H1 (cell line): Measurements from ENCODE around the gene WDR31. TPM values are rescaled to one million over a fixed set of nuclear protein-coding genes. Genes with fewer than 3 reads are reported as not detected.

Experiments used
- CTCF ChIA-PET: fragments of 300-600 bp; sonication (Branson Sonifier 250); formaldehyde crosslinking; loops from one replicate; lab custom pipeline; 2021; ENCODE audit not compliant: partially characterized antibody; lab: Charles Lee
- POLR2A ChIA-PET: fragments of 300-600 bp; sonication (Branson Sonifier 250); formaldehyde crosslinking; loops from one replicate; lab custom pipeline; 2021; ENCODE audit warnings: inconsistent platforms; ENCODE audit not compliant: partially characterized antibody; lab: Charles Lee
- DNase-seq, 2 experiments: peaks; one replicate each; pipeline versions ENCODE4 v3.0.0 to v3.0.0-alpha.2; 2010 to 2022; ENCODE audit warnings: low spot score in 2 of 2, low read depth in 1 of 2, mixed read lengths in 1 of 2
- FAIRE-seq: peaks from 2 replicates; lab custom pipeline; 2011; peaks lifted over from hg19 to GRCh38; lab: Jason Lieb, UNC
- H2AFZ ChIP-seq: 2 replicates; pipeline ENCODE4 v1.8.1; 2012; ENCODE audit warnings: low read length, inconsistent platforms
- H2AK5ac ChIP-seq: 2 replicates; pipeline ENCODE4 v1.6.1; 2013; ENCODE audit warnings: low read depth, low read length
- H2BK120ac ChIP-seq: replicated peaks from 2 replicates; pipeline ENCODE3; 2013; ENCODE audit warnings: low read depth, low read length, inconsistent platforms
- H2BK12ac ChIP-seq: 2 replicates; pipeline ENCODE4 v1.6.1; 2013; ENCODE audit warnings: low read depth, low read length
- H2BK15ac ChIP-seq: 2 replicates; pipeline ENCODE4 v1.6.1; 2013; ENCODE audit warnings: low read length
- H2BK20ac ChIP-seq: 2 replicates; pipeline ENCODE4 v1.6.1; 2013; ENCODE audit warnings: low read length
- H2BK5ac ChIP-seq: 2 replicates; pipeline ENCODE4 v1.6.1; 2013; ENCODE audit warnings: low read depth, low read length
- H3K14ac ChIP-seq: 2 replicates; pipeline ENCODE4 v1.6.1; 2013; ENCODE audit warnings: inconsistent platforms; ENCODE audit not compliant: insufficient read length
- H3K18ac ChIP-seq: 2 replicates; pipeline ENCODE4 v1.6.1; 2013; ENCODE audit warnings: low read length; ENCODE audit errors: extremely low read depth
- H3K23ac ChIP-seq: 2 replicates; pipeline ENCODE4 v1.6.1; 2013; ENCODE audit warnings: inconsistent platforms; ENCODE audit not compliant: insufficient read length
- H3K23me2 ChIP-seq: 2 replicates; pipeline ENCODE4 v1.6.1; 2013; ENCODE audit warnings: low read depth, low read length
- H3K27ac ChIP-seq: 2 replicates; pipeline ENCODE4 v1.6.1; 2011; ENCODE audit warnings: low read depth, low read length, inconsistent platforms
- H3K27me3 ChIP-seq, 4 experiments: replicated peaks in 1 of 4; 1 replicate in 1 of 4; 2 replicates in 3 of 4; pipeline versions ENCODE4 v1.6.1 to v1.8.1; 2011 to 2013; ENCODE audit warnings: low read length in 3 of 4, mild to moderate bottlenecking in 3 of 4, inconsistent platforms in 2 of 4, mixed read lengths in 2 of 4, moderate library complexity in 1 of 4; ENCODE audit not compliant: control insufficient read depth in 3 of 4, insufficient read depth in 3 of 4; ENCODE audit errors: extremely low read depth in 1 of 4
- H3K36me3 ChIP-seq, 4 experiments: 2 replicates each; pipeline versions ENCODE4 v1.6.1 to v1.8.1; 2011 to 2013; ENCODE audit warnings: mild to moderate bottlenecking in 4 of 4, low read length in 3 of 4, moderate library complexity in 2 of 4, control low read depth in 1 of 4, inconsistent platforms in 1 of 4; ENCODE audit not compliant: insufficient read depth in 4 of 4, control insufficient read depth in 2 of 4
- H3K4ac ChIP-seq: replicated peaks from 2 replicates; pipeline ENCODE3; 2013; ENCODE audit warnings: low read length, low read depth, mixed read lengths, inconsistent platforms; ENCODE audit not compliant: insufficient read length
- H3K4me1 ChIP-seq, 4 experiments: replicated peaks in 1 of 4; 1 replicate in 1 of 4; 2 replicates in 3 of 4; pipeline versions ENCODE4 v1.6.1 to v1.8.1; 2011 to 2013; ENCODE audit warnings: low read length in 3 of 4, inconsistent platforms in 2 of 4, mixed read lengths in 1 of 4; ENCODE audit not compliant: insufficient read depth in 4 of 4, control insufficient read depth in 3 of 4
- H3K4me2 ChIP-seq, 2 experiments: 2 replicates each; pipeline versions ENCODE4 v1.6.1 to v1.8.1; 2011 to 2013; ENCODE audit warnings: low read depth in 2 of 2, low read length in 2 of 2, control low read depth in 1 of 2, inconsistent platforms in 1 of 2, mild to moderate bottlenecking in 1 of 2; ENCODE audit not compliant: insufficient read depth in 1 of 2
- H3K4me3 ChIP-seq, 4 experiments: fragments of 200-600, 300-600 bp in 1 of 4; sonication (generic), shearing (Covaris generic), sonication (Bioruptor Twin) in 1 of 4; 2 replicates each; pipeline versions ENCODE4 v1.5.1 to v1.8.1; 2011 to 2016; ENCODE audit warnings: low read length in 4 of 4, low read depth in 3 of 4, control low read depth in 2 of 4, inconsistent platforms in 2 of 4, mild to moderate bottlenecking in 2 of 4, mixed read lengths in 1 of 4, moderate library complexity in 1 of 4; ENCODE audit not compliant: insufficient read depth in 2 of 4; ENCODE audit errors: extremely low read depth in 1 of 4
- H3K56ac ChIP-seq: replicated peaks from 2 replicates; pipeline ENCODE3; 2013; ENCODE audit warnings: low read depth, mild to moderate bottlenecking, mixed read lengths, low read length, inconsistent platforms; ENCODE audit not compliant: insufficient read length
- H3K79me1 ChIP-seq: 2 replicates; pipeline ENCODE4 v1.6.1; 2013; ENCODE audit warnings: low read depth, low read length, control low read depth
- H3K79me2 ChIP-seq, 2 experiments: 2 replicates each; pipeline versions ENCODE4 v1.6.1 to v1.8.1; 2012 to 2013; ENCODE audit warnings: low read length in 2 of 2, mild to moderate bottlenecking in 2 of 2, inconsistent platforms in 1 of 2; ENCODE audit not compliant: insufficient read depth in 2 of 2, control insufficient read depth in 1 of 2
- H3K9ac ChIP-seq, 4 experiments: replicated peaks in 1 of 4; 1 replicate in 1 of 4; 2 replicates in 3 of 4; pipeline versions ENCODE4 v1.6.1 to v1.8.1; 2011 to 2013; ENCODE audit warnings: low read depth in 3 of 4, low read length in 3 of 4, control low read depth in 2 of 4, mild to moderate bottlenecking in 2 of 4, moderate library complexity in 2 of 4, inconsistent platforms in 1 of 4; ENCODE audit errors: extremely low read depth in 1 of 4
- H3K9me3 ChIP-seq, 2 experiments: 2 replicates each; pipeline versions ENCODE4 v1.6.1 to v1.8.1; 2012 to 2013; ENCODE audit warnings: mild to moderate bottlenecking in 2 of 2, moderate library complexity in 2 of 2, control low read depth in 1 of 2, inconsistent platforms in 1 of 2, low read depth in 1 of 2, low read length in 1 of 2, mixed read lengths in 1 of 2; ENCODE audit not compliant: insufficient read depth in 2 of 2
- H4K20me1 ChIP-seq, 2 experiments: replicated peaks in 1 of 2; 2 replicates each; pipeline versions ENCODE3 to v1.8.1; 2011 to 2013; ENCODE audit warnings: inconsistent platforms in 2 of 2, low read length in 2 of 2, mild to moderate bottlenecking in 1 of 2; ENCODE audit not compliant: insufficient read depth in 2 of 2, control insufficient read depth in 1 of 2
- H4K5ac ChIP-seq: 2 replicates; pipeline ENCODE4 v1.6.1; 2013; ENCODE audit warnings: low read length, low read depth, mixed read lengths, inconsistent platforms; ENCODE audit not compliant: insufficient read length
- H4K8ac ChIP-seq: 2 replicates; pipeline ENCODE4 v1.8.0; 2013; ENCODE audit warnings: mild to moderate bottlenecking, moderate library complexity, low read length, inconsistent platforms; ENCODE audit not compliant: insufficient read depth; ENCODE audit errors: extremely low read depth
- H4K91ac ChIP-seq: replicated peaks from 2 replicates; pipeline ENCODE3; 2013; ENCODE audit warnings: low read length, mixed read lengths, inconsistent platforms; ENCODE audit not compliant: insufficient read length
- CEBPB ChIP-seq: IDR thresholded peaks from 2 replicates; pipeline ENCODE4 v1.6.1; 2012; ENCODE audit warnings: low read depth, low read length
- SAP30 ChIP-seq: fragments of 300-600 bp; sonication (generic); IDR thresholded peaks from 2 replicates; pipeline ENCODE4 v1.7.1; 2012; ENCODE audit warnings: low read length, moderate library complexity, mild to moderate bottlenecking, inconsistent platforms; ENCODE audit not compliant: insufficient read depth, insufficient replicate concordance
- TCF12 ChIP-seq: IDR thresholded peaks from 2 replicates; pipeline ENCODE4 v1.6.1; 2011; ENCODE audit warnings: low read depth, mild to moderate bottlenecking, low read length
- WGBS, 2 experiments: shearing (Covaris generic) in 1 of 2; methylation state at CpG; one replicate each; pipeline versions ENCODE4 v1.1.6 to v1.1.7; 2013 to 2015; ENCODE audit warnings: low lambda C conversion rate in 2 of 2, mixed read lengths in 2 of 2, inconsistent platforms in 1 of 2, low coverage in 1 of 2, missing lambda C conversion rate in 1 of 2; ENCODE audit not compliant: insufficient replicate concordance in 2 of 2, insufficient coverage in 1 of 2, insufficient read length in 1 of 2; ENCODE audit errors: extremely low coverage in 1 of 2, missing lambda C conversion rate in 1 of 2; 5-methylcytosine and 5-hydroxymethylcytosine counted together
- polyA plus RNA-seq, 7 experiments: library from polyadenylated mRNA; depleted of rRNA in 3 of 7; stranded (reverse) in 5 of 7; unstranded in 2 of 7; fragments of >200 nt in 5 of 7; fragments of 200-250 nt in 2 of 7; gene quantifications; 1 replicate in 5 of 7; 2 replicates in 1 of 7; 4 replicates in 1 of 7; pipeline versions ENCODE4 v1.2.1 to v1.2.3, GENCODE V29; 2011 to 2013; ENCODE audit warnings: missing spikeins in 2 of 7, mixed read lengths in 2 of 7
- total RNA-seq: library from RNA; stranded (reverse); fragmentation: NEBNext Ultra II Directional; extraction: Animal tissue kit (Norgen Biotek cat#: 25700); gene quantifications from 2 replicates; pipeline ENCODE4 v1.2.1, GENCODE V29; 2021

Gene WDR31
- total and polyA plus RNA-seq, 2 of the 8 experiments (the other 6 are each of a cell fraction or from before 2014, with no cell fraction given), result 0.27 to 0.28 TPM

DNA sequence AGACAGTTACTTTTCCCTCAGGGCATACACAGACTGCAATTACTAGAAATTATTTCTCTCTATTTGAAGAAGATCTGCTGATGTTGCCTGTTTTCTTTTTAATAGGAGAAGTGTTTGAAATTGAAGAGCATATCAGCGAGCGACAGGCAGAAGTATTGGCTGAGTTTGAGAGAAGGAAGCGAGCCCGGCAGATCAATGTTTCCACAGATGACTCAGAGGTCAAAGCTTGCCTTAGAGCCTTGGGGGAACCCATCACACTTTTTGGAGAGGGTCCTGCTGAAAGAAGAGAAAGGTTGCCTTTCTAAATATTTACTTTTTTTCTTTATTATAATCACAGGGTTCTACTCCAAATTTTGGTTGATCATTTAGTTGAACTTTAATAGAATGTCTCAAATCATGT, 61.2 kb downstream of the WDR31 start:
- Histone ChIP-seq H3K14ac (no peak overlapping the region), H3K27ac (no peak overlapping the region), H3K23ac (no peak overlapping the region), H2AK5ac (no peak overlapping the region), H3K79me2 (peaks cover 0 to 18% of the 10 kb centered on the region in 2 experiments; a peak in 3 of 4 replicates), H3K23me2 (peaks cover 6% of the 10 kb centered on the region), H2BK20ac (no peak overlapping the region), H3K18ac (no peak overlapping the region), H4K91ac (no peak overlapping the region), H3K9ac (no peak overlapping the region), H2BK5ac (no peak overlapping the region), H3K4ac (no peak overlapping the region), H4K8ac (no peak overlapping the region), H3K4me3 (no peak overlapping the region), H2AFZ (no peak overlapping the region), H4K5ac (no peak overlapping the region), H3K4me1 (peaks cover 0 to 4% (median 0%) of the 10 kb centered on the region in 4 experiments; a peak in 1 of 7 replicates), H3K79me1 (no peaks in the 10 kb centered on the region; the same call in 1 of the 2 replicates), H2BK120ac (no peak overlapping the region), H2BK12ac (no peak overlapping the region), H3K56ac (no peak overlapping the region), H3K4me2 (no peak overlapping the region), H2BK15ac (no peak overlapping the region), H4K20me1 (peaks cover 0 to 2% of the 10 kb centered on the region in 2 experiments), H3K9me3 (no peaks in the 10 kb centered on the region), H3K36me3 (peaks cover 24 to 64% (median 55%) of the 10 kb centered on the region in 4 experiments), H3K27me3 (no peaks in the 10 kb centered on the region)
- 90% methylated on average over 4 of the region's 4 CpGs; no CpG with 5 or more reads in 1 of the 2 experiments for WGBS, 2 experiments
- POLR2A ChIA-PET, result interaction anchor here (1.6 kb wide), 1 partner anchor 58 kb away, joined by 4 read pairs; no protein-coding TSS in a partner anchor
- DNase-seq (no peak), FAIRE-seq (no peak)
- no peak for TF ChIP-seq TCF12
- TF ChIP-seq SAP30, result no peak
- no peak for TF ChIP-seq CEBPB
- CTCF ChIA-PET, result no interaction called here
